DMS79 treated with DMSO at 0.1 percent for 48 hours (cell line): ENCODE data around the gene BTBD7.
"Not testable (repeated sequence)": the region's sequence is repeated elsewhere in the genome, so short reads cannot be mapped to it uniquely, and the experiment has no call there.

Experiments used
- DNase-seq: peaks from one replicate; lab custom pipeline; 2025; lab: John Stamatoyannopoulos, UW

Gene BTBD7

GRCh38 chr14:93332853-93333630 lies at the start of gene BTBD7:
Gene BTBD7, minus strand, starts transcription at chr14:93333036. Its CDS starts 36,985 bp downstream, at chr14:93296051.
- peak; percentile 95 for DNase-seq

- no peak for DNase-seq
Observed at GRCh38 chr14:93381644-93382043, 48.8 kb upstream of the BTBD7 start.

GRCh38 chr14:93379831-93380230 lies 47.0 kb upstream of the BTBD7 start:
- no peak for DNase-seq

- DNase-seq, result no peak
Observed at GRCh38 chr14:93375673-93376156, 42.9 kb upstream of the BTBD7 start.

- DNase-seq, result no peak
Observed at GRCh38 chr14:93369713-93370266, 37.0 kb upstream of the BTBD7 start.

- peak; percentile 74 for DNase-seq
Observed at GRCh38 chr14:93368996-93369712, 36.3 kb upstream of the BTBD7 start.

- DNase-seq, result not testable (repeated sequence)
Observed at GRCh38 chr14:93354873-93355272, 22.0 kb upstream of the BTBD7 start.

- no peak for DNase-seq
Observed at GRCh38 chr14:93348292-93348691, 15.5 kb upstream of the BTBD7 start.

- no peak for DNase-seq
Observed at GRCh38 chr14:93347850-93348249, 15.0 kb upstream of the BTBD7 start.

GRCh38 chr14:93346926-93347721 lies 14.3 kb upstream of the BTBD7 start, which contains the start of gene COX8C:
Gene COX8C, plus strand, starts transcription at chr14:93347182. Its CDS starts 87 bp downstream, at chr14:93347269.
- no peak for DNase-seq

- DNase-seq, result no peak
Observed at GRCh38 chr14:93343797-93344196, 11.0 kb upstream of the BTBD7 start.

- DNase-seq, result no peak
Observed at GRCh38 chr14:93343266-93343665, 10.4 kb upstream of the BTBD7 start.

- no peak for DNase-seq
Observed at GRCh38 chr14:93337884-93338283, 5.0 kb upstream of the BTBD7 start.

GRCh38 chr14:93337143-93337753 lies 4.4 kb upstream of the BTBD7 start:
- DNase-seq, result no peak

- no peak for DNase-seq
Observed at GRCh38 chr14:93333631-93334103, 831 bp upstream of the BTBD7 start.

GRCh38 chr14:93332397-93332852 lies 411 bp downstream of the BTBD7 start:
- peak; percentile 45 for DNase-seq

- no peak for DNase-seq
Observed at GRCh38 chr14:93331728-93332396, 974 bp downstream of the BTBD7 start.

- no peak for DNase-seq
Observed at GRCh38 chr14:93331002-93331727, 1.7 kb downstream of the BTBD7 start.

- no peak for DNase-seq
Observed at GRCh38 chr14:93330609-93331000, 2.2 kb downstream of the BTBD7 start.
